Activated B cell treated with CpG ODN at 0.5 μM for 24 hours (primary cell): ENCODE measurements around the gene CALHM3. TPM values are rescaled to one million over a fixed set of nuclear protein-coding genes. Genes with fewer than 3 reads are reported as not detected.

Experiments
- ATAC-seq: fragments of 200-7000 bp; cut with Tn5 transposase; one replicate; pipeline ENCODE4 v1.10.0; 2021; ENCODE audit warnings: low read depth, mild to moderate bottlenecking, moderate library complexity
- CTCF ChIA-PET: fragments of 350-600 bp; sonication (Branson Sonifier 250); formaldehyde crosslinking; loops from one replicate; lab custom pipeline; 2021; ENCODE audit warnings: antibody characterized with exemption; lab: Charles Lee
- POLR2A ChIA-PET: fragments of 350-600 bp; sonication (Branson Sonifier 250); formaldehyde crosslinking; loops from one replicate; lab custom pipeline; 2021; ENCODE audit warnings: antibody characterized with exemption; lab: Charles Lee
- DNase-seq: peaks from one replicate; pipeline ENCODE4 v3.0.0; 2022
- H3K27ac Mint-ChIP-seq: one replicate; pipeline ENCODE4 v1.8.0; 2020; ENCODE audit warnings: mixed read lengths
- H3K27me3 Mint-ChIP-seq: one replicate; pipeline ENCODE4 v1.8.0; 2021; ENCODE audit warnings: mixed read lengths
- H3K36me3 Mint-ChIP-seq: one replicate; pipeline ENCODE4 v1.8.0; 2021; ENCODE audit warnings: low read depth, mixed read lengths
- H3K4me1 Mint-ChIP-seq: one replicate; pipeline ENCODE4 v1.8.0; 2021; ENCODE audit warnings: mixed read lengths
- H3K4me3 Mint-ChIP-seq: one replicate; pipeline ENCODE4 v1.8.0; 2020; ENCODE audit warnings: mild to moderate bottlenecking, mixed read lengths
- H3K9me3 Mint-ChIP-seq: one replicate; pipeline ENCODE4 v1.8.0; 2020; ENCODE audit warnings: mixed read lengths
- CTCF ChIP-seq: fragments of 200-600 bp; IDR thresholded peaks from one replicate; pipeline ENCODE4 v1.8.0; 2022; ENCODE audit warnings: antibody characterized with exemption, mild to moderate bottlenecking
- intact Hi-C: fragments of 100-400 bp; cut with micrococcal nuclease; formaldehyde crosslinking; loops from one replicate; pipeline ENCODE4 v1.15.1; 2024
- total RNA-seq: library from RNA; stranded (reverse); gene quantifications from 2 replicates; pipeline ENCODE4 v1.2.3, GENCODE V29; 2022

CALHM3 gene
- total RNA-seq, 1 donor from 2014 or later, result not detected

- Mint-ChIP-seq H3K27ac (peak overlapping the region; percentile 96), H3K4me1 (peaks cover 56% of the 10 kb centered on the region), H3K27me3 (no peaks in the 10 kb centered on the region), H3K36me3 (no peaks in the 10 kb centered on the region), H3K4me3 (no peak overlapping the region), H3K9me3 (no peaks in the 10 kb centered on the region)
- TF ChIP-seq CTCF, result no peak
- intact Hi-C loops, result loop anchor here (1.0 kb wide), 1 partner anchor 16 kb away; no protein-coding TSS in a partner anchor
- no peak for DNase-seq
- ChIA-PET CTCF (interaction anchor here (1.3 kb wide), 1 partner anchor 14 kb away, joined by 3 read pairs; no protein-coding TSS in a partner anchor), POLR2A (interaction anchor here (0.7 to 1.5 kb wide), 4 partner anchors 8 to 730 kb away, joined by 3 to 17 read pairs (median 4); partner anchors contain the start of genes CALHM1 and CALHM2)
- ATAC-seq, result no peak
Observed at GRCh38 chr10:103466734-103467133, 12.3 kb downstream of the CALHM3 start.

- ChIA-PET POLR2A (interaction anchor here (0.6 to 1.4 kb wide), 3 partner anchors 9 to 349 kb away, joined by 3 to 4 read pairs (median 3); no protein-coding TSS in a partner anchor), CTCF (no interaction called here)
- intact Hi-C loops, result no loop called here
- no peak for TF ChIP-seq CTCF
- no peak for ATAC-seq
- Mint-ChIP-seq H3K4me1 (peaks cover 45% of the 10 kb centered on the region), H3K4me3 (no peak overlapping the region), H3K27me3 (no peaks in the 10 kb centered on the region), H3K36me3 (no peaks in the 10 kb centered on the region), H3K27ac (peak overlapping the region; percentile 68), H3K9me3 (no peaks in the 10 kb centered on the region)
- no peak for DNase-seq
Observed at GRCh38 chr10:103465411-103466179, 13.4 kb downstream of the CALHM3 start.

GRCh38 chr10:103463499-103463898 lies 15.5 kb downstream of the CALHM3 start:
- Mint-ChIP-seq H3K4me1 (peaks cover 35% of the 10 kb centered on the region), H3K27me3 (no peaks in the 10 kb centered on the region), H3K36me3 (no peaks in the 10 kb centered on the region), H3K4me3 (no peak overlapping the region), H3K27ac (no peak overlapping the region), H3K9me3 (no peaks in the 10 kb centered on the region)
- ATAC-seq (no peak), DNase-seq (no peak)
- intact Hi-C loops, result no loop called here
- POLR2A ChIA-PET, result interaction anchor here (1.6 kb wide), 1 partner anchor 11 kb away, joined by 14 read pairs; no protein-coding TSS in a partner anchor
- TF ChIP-seq CTCF, result no peak
- CTCF ChIA-PET, result no interaction called here

- DNase-seq, result no peak
- Mint-ChIP-seq H3K4me3 (no peak overlapping the region), H3K27me3 (peaks cover under 1% of the 10 kb centered on the region), H3K36me3 (no peaks in the 10 kb centered on the region), H3K27ac (no peak overlapping the region), H3K4me1 (peaks cover 10% of the 10 kb centered on the region), H3K9me3 (no peaks in the 10 kb centered on the region)
- ATAC-seq, result no peak
- no peak for TF ChIP-seq CTCF
- intact Hi-C loops, result no loop called here
- CTCF ChIA-PET, result interaction anchor here (0.9 kb wide), 1 partner anchor 26 kb away, joined by 3 read pairs; no protein-coding TSS in a partner anchor
- POLR2A ChIA-PET, result interaction anchor here (0.6 kb wide), 1 partner anchor 16 kb away, joined by 3 read pairs; no protein-coding TSS in a partner anchor
Observed at GRCh38 chr10:103459615-103460014, 19.4 kb downstream of the CALHM3 start.

GRCh38 chr10:103458720-103459119 lies 20.3 kb downstream of the CALHM3 start, which contains the start of gene CALHM1:
Gene CALHM1, minus strand, starts transcription at chr10:103458900. Its CDS starts 149 bp downstream, at chr10:103458751.
- intact Hi-C loops, result no loop called here
- Mint-ChIP-seq H3K4me3 (no peak within 1 kb of the TSS), H3K9me3 (no peaks in the 10 kb centered on the region), H3K27me3 (peaks cover 2% of the 10 kb centered on the region), H3K27ac (no peak within 1 kb of the TSS), H3K36me3 (no peaks in the 10 kb centered on the region), H3K4me1 (peaks cover 12% of the 10 kb centered on the region)
- DNase-seq, result no peak
- POLR2A ChIA-PET, result interaction anchor here (1.4 kb wide), 1 partner anchor 9 kb away, joined by 4 read pairs; no protein-coding TSS in a partner anchor
- ATAC-seq, result peak; percentile 77
- CTCF ChIA-PET, result interaction anchor here (0.9 kb wide), 1 partner anchor 27 kb away, joined by 3 read pairs; no protein-coding TSS in a partner anchor
- TF ChIP-seq CTCF, result no peak
